ENCODE data around the gene SIDT2. TPM values are rescaled to one million over a fixed set of nuclear protein-coding genes. Genes with fewer than 3 reads are reported as not detected.

Gene SIDT2
- total RNA-seq, 3 donors from 2014 or later (not counting 1 experiment from before 2014, with no cell fraction given) = 80.0 to 111 (median 82.0) TPM

- Mint-ChIP-seq H3K36me3 (peaks cover 6% of the 10 kb centered on the region), H3K4me1 (peaks cover 8 to 25% of the 10 kb centered on the region in 2 donors), H3K27ac (peak overlapping the region in 1 of 2 donors; percentile 23), H3K4me3 (no peak overlapping the region), H3K9me3 (no peaks in the 10 kb centered on the region), H3K27me3 (ENCODE audit: low read depth in 2 of 2) (no peaks in the 10 kb centered on the region)
- TF ChIP-seq CTCF (IDR thresholded peaks at IDR 0.05) = no peak
- no peak overlapping the region for H3K27ac ChIP-seq (ENCODE audit: low read length)
- H3K4me1 ChIP-seq (ENCODE audit: control insufficient read depth, insufficient read depth, low read length) = peaks cover 4% of the 10 kb centered on the region
- 42% methylated on average over 1 of the region's 2 CpGs for WGBS (ENCODE audit: insufficient coverage)
- DNase-seq = no peak
- no peaks in the 10 kb centered on the region for H3K9me3 ChIP-seq (ENCODE audit: control insufficient read depth, insufficient read depth, low read length)
- no peaks in the 10 kb centered on the region for H3K27me3 ChIP-seq (ENCODE audit: control insufficient read depth, insufficient read depth, low read length)
- peaks cover 18% of the 10 kb centered on the region for H3K36me3 ChIP-seq (ENCODE audit: control insufficient read depth, insufficient read depth, low read length)
- ATAC-seq = no peak
- intact Hi-C loops (cut with micrococcal nuclease) = no loop called here
- no peak overlapping the region for H3K4me3 ChIP-seq (ENCODE audit: low read length)
These were observed 26.5 kb upstream of the SIDT2 start for GRCh38 chr11:117152066-117152465.

DNA sequence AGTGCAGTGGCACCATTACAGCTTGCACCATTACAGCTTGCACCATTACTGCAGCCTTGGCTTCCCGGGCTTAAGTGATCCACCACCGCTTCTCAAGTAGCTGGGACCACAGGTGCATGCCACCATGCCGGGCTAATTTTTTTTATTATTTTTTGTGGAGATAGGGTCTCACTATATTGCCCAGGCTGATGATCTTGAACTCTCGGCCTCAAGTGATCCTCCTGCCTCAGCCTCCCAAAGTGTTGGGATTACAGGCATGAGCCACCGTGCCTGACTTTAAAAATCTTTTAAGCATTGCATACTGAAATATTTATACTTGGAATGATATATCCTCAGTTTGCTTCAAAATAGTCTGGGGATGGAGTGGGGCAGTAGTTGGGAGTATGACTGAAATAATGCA lies 24.1 kb upstream of the SIDT2 start:
- Mint-ChIP-seq H3K9me3 (no peaks in the 10 kb centered on the region), H3K27ac (no peak overlapping the region), H3K27me3 (ENCODE audit: low read depth in 2 of 2) (no peaks in the 10 kb centered on the region), H3K36me3 (no peaks in the 10 kb centered on the region), H3K4me1 (peaks cover 4 to 23% of the 10 kb centered on the region in 2 donors), H3K4me3 (no peak overlapping the region)
- Histone ChIP-seq H3K4me1 (ENCODE audit: control insufficient read depth, insufficient read depth, low read length) (peaks cover 4% of the 10 kb centered on the region), H3K4me3 (ENCODE audit: low read length) (no peak overlapping the region), H3K9me3 (ENCODE audit: control insufficient read depth, insufficient read depth, low read length) (no peaks in the 10 kb centered on the region), H3K27ac (ENCODE audit: low read length) (no peak overlapping the region), H3K36me3 (ENCODE audit: control insufficient read depth, insufficient read depth, low read length) (peaks cover 14% of the 10 kb centered on the region), H3K27me3 (ENCODE audit: control insufficient read depth, insufficient read depth, low read length) (no peaks in the 10 kb centered on the region)
- DNase-seq (no peak), ATAC-seq (no peak)
- intact Hi-C loops (cut with micrococcal nuclease) = no loop called here
- TF ChIP-seq CTCF (IDR thresholded peaks at IDR 0.05) = no peak
- WGBS (ENCODE audit: insufficient coverage) = 100% methylated on average over 5 of the region's 5 CpGs

GRCh38 chr11:117157507-117157906 lies 21.0 kb upstream of the SIDT2 start:
- no CpG with 5 or more reads among the region's 2 CpGs for WGBS (ENCODE audit: insufficient coverage)
- H3K27ac Mint-ChIP-seq = peak overlapping the region; percentile 20 to 38

More at GRCh38 chr11:117157507-117157906, 21.0 kb upstream of the SIDT2 start:
- peaks cover 32% of the 10 kb centered on the region for H3K36me3 ChIP-seq (ENCODE audit: control insufficient read depth, insufficient read depth, low read length)
- Mint-ChIP-seq H3K36me3 (no peaks in the 10 kb centered on the region), H3K4me3 (no peak overlapping the region), H3K27me3 (ENCODE audit: low read depth in 2 of 2) (no peaks in the 10 kb centered on the region), H3K4me1 (peaks cover 4 to 17% of the 10 kb centered on the region in 2 donors), H3K9me3 (no peaks in the 10 kb centered on the region)
- H3K27ac ChIP-seq (ENCODE audit: low read length) = no peak overlapping the region
- H3K4me1 ChIP-seq (ENCODE audit: control insufficient read depth, insufficient read depth, low read length) = no peaks in the 10 kb centered on the region
- no peaks in the 10 kb centered on the region for H3K27me3 ChIP-seq (ENCODE audit: control insufficient read depth, insufficient read depth, low read length)
- intact Hi-C loops (cut with micrococcal nuclease) = no loop called here
- ATAC-seq (no peak), DNase-seq (no peak)
- no peak for TF ChIP-seq CTCF (IDR thresholded peaks at IDR 0.05)
- no peaks in the 10 kb centered on the region for H3K9me3 ChIP-seq (ENCODE audit: control insufficient read depth, insufficient read depth, low read length)
- no peak overlapping the region for H3K4me3 ChIP-seq (ENCODE audit: low read length)
